ENCODE results near the gene ARHGEF16.
A peak's percentile ranks its signal among the peaks of the same experiment; 100 is the strongest.

The ARHGEF16 gene

DNA sequence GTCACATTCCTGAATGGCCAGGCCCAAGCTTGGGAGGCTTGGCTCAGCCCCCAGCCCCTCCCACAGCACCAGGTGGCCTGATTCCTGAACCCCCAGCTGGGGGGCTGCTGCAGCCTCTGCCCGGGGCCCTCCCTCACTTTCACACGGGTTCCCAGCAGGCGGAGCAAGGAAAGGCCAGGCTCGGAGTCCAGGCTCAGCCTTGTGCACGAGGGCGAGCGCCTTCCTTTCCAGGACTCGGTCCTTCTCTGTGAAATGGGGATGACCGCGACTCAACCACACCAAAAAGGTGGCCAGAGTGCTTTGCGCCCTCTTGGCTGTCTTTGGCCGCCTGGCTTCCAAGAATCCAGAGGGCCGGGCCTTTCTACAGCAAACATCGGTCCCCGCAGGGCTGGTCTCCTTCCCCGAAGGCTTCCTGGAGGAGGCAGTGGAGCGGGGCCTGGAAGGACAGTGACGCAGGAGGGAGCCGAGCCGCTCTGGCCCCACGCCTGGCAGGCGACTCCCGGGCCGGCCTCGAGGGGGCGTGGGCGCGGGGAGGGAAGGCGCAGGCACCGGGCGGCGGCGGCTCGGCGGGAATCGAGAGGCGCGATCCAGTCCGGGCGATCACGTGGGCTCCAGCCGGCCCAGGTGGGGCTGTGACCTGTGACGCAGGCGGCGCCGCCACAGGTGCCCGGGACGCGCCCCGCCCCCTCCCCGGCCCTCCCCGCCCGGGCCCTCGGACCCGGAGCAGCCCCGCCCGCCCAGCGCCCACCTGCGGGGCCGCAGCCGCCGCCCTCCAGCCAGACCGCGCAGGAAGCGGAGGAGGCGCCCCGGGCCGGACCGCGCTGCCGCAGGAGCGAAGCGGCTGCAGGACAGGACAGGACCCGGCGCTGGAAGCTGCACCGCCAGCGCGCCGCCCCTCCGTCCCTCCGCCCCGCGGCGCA is at the start of gene ARHGEF16:
TSS of gene ARHGEF16 (plus strand) at position 775 of the 920 bp plus-strand sequence. CDS start 8,420 bp downstream, outside the sequence.
- DNase-seq (peak; percentile 43), ATAC-seq (no peak)

DNA sequence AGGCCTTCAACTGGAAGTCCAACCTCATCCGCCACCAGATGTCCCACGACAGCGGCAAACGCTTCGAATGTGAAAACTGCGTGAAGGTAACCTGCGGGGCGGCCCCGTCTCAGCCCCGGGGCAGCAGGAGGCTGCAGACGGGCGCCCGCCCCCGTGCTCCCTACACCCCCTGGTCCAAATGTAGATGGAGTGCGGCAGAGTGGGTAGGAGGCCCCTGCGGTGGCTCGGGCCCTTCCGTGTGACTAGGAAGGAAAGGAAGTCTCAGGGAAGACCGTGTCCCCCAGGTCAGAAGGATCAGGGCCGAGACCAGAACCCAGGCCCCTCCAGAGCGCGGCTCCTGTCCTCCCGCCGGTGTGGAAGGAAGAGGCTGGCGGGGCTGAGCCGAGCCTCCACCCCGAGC is 49.7 kb upstream of the ARHGEF16 start:
- ATAC-seq (no peak), DNase-seq (no peak)

DNA sequence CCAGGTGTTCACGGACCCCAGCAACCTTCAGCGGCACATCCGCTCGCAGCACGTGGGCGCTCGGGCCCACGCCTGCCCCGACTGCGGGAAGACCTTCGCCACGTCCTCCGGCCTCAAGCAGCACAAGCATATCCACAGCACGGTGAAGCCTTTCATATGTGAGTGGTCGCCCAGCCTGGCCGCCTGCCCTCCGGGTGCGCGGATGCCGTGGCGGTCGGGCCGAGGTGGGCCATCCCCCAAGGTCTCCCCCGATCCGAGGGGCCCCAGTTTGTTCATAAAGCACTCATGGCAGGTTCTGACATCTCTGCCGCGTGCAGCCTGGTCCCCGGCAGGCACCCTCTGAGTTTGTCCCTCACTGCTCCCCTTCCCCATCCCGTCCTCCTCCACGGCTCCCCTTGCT is 49.0 kb upstream of the ARHGEF16 start:
- DNase-seq (no peak), ATAC-seq (no peak)

DNA sequence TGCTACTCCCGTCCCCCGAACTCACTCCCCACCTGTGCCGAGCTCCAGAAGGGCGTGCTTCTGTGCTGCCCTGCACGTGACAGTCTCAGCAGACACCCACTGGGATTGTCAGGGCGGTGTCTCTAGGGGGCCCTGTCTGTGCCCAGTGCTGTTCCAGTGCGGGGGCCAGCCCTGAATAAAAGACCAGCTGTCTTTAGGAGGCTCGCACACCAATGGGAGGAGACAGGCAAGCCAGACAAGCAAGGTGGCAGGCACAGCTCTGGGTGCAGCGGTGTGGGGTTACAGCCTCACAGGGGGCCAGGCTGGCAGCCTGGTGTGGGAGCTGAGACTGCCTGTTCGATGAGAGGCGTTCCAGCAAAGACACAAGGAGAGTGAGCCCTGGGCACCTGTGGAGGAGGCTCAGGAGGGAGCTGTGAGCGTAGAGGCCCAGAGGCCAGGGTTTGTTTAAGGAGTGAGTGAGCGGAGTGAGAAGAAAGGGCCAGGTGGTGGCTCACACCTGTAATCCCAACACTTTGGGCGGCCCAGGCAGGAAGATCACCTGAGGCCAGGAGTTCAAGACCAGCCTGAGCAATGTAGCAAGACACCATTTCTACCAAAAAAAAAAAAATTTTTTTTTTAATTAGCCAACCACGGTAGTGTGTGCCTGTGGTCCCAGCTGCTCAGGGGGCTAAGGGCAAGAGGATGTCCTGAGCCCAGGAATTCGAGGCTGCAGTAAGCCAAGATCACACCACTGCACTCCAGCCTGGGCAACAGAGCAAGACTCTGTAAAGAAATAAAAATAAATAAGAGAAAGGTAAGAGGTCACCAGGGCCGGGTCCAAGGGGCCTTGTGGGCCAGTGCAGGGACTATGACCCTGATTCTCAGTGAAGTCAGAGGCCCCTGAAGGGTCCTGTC is 48.2 kb upstream of the ARHGEF16 start:
- ATAC-seq, result no peak
- DNase-seq, result no peak

DNA sequence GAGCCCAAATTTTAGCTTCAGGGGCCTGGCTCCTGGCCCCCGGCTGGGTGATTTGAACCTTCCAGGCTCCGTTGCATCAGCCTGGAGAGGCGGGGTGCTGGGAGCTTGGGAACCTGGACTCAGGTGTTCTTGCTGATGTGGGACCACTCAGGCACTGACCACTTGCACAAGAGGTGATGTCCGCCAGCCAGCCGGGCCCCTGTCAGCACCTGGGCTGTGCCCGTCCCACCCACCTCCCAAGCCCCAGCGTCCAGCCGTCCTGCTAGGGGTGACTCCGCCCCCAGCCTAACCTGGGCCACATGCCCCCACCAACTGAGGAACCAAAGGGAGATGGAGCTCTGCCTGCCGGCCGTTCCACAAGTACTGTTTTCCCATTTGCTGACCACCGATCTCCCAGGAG is 47.4 kb upstream of the ARHGEF16 start:
- no peak for ATAC-seq

DNA sequence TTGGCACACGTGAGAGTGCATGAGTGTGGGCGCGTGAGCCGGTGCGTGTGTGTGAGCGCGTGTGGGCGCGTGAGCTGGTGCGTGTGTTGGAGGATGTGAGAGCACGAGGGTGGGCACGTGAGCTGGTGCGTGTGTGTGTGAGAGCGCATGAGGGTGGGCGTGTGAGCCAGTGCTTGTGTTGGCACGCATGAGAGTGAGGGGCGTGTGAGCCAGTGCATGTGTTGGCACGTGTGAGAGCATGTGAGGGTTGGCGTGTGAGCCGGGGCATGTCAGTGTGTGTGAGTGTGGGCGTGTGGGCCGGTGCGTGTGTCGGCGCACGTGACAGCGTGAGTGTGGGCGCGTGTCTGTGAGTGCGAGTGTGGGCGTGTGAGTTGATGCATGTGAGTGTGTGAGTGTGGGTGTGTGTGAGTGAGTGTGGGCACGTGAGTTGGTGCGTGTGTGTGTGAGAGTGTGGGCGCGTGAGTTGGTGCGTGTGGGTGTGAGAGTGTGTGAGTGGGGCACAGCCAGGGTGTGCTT is 45.7 kb upstream of the ARHGEF16 start:
- DNase-seq, result no peak
- no peak for ATAC-seq

More for the DNA sequence above, 47.4 kb upstream of the ARHGEF16 start:
- DNase-seq, result no peak

DNA sequence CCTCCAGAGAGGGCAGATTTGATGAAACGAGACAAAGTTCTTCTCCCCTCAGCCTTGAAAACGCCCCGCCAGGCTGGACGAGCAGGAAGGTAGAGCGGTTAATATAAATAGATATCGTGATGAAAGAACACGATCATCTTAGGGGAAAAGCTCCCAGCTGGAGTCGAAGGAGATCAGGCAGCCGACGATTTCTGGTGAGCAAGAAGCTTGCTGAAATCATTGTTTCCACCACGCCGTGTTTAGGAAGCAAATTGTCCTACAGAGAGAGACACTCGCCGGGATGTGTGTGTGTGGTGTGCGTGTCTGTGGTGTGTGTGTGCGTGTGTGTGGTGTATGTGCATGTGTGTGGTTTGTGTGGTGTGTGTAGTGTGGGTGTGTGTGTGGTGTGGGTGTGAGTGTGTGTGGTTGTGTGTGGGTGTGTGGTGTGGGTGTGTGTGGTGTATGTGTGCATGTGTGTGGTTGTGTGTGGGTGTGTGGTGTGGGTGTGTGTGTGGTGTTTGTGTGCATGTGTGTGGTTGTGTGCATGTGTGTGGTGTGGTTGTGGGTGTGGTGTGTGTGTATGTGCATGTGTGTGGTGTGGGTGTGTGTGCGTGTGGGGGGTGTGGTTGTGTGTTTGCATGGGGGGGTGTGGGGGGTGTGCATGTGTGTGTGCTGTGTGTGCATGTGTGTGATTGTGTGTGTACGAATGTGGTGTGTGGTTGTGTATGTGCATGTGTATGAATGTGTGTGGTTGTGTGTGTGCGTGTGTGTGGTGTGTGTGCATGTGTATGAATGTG is 44.9 kb upstream of the ARHGEF16 start:
- ATAC-seq (no peak), DNase-seq (no peak)

DNA sequence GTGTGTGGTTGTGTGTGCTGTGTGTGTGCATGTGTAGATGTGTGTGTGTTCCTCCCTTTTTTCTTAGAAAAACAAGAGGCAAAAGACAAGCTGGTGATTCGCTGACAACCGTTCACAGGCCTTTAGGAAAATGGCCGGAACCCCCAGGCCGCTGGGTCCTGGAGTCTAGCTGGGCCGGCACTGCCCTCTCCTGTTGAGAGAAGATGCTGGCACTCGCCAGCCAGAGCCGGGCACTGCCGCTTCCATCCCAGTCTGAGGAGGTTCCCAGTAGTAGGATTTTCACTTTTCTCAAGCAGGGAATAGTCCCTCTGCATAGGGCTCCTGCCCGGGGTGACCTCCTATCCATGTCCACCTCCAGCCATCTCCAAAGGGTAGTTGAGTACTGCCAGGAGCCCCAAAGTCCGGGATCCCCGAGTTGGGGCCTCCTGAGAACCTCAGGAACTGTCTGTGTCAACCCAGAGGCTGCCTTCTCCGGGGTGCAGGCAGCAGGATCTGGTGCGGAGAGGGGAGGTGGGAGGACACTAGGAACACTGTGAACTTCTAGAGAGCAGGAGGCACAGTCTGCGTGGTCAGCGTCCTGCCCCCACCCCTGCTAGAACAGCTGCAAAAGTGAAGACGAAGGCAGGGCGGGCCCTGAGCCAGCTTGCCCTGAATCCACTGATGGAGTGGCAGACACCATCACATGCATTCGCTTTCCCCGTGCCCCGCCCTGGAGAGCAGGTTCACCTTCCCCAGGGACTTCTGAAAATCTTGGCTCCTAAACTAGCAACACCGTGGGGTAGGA is 44.1 kb upstream of the ARHGEF16 start:
- ATAC-seq (no peak), DNase-seq (no peak)

DNA sequence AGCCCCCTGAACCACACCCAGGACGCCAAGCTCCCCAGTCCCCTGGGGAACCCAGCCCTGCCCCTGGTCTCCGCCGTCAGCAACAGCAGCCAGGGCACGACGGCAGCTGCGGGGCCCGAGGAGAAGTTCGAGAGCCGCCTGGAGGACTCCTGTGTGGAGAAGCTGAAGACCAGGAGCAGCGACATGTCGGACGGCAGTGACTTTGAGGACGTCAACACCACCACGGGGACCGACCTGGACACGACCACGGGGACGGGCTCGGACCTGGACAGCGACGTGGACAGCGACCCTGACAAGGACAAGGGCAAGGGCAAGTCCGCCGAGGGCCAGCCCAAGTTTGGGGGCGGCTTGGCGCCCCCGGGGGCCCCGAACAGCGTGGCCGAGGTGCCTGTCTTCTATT is 42.7 kb upstream of the ARHGEF16 start:
- ATAC-seq, result no peak

DNA sequence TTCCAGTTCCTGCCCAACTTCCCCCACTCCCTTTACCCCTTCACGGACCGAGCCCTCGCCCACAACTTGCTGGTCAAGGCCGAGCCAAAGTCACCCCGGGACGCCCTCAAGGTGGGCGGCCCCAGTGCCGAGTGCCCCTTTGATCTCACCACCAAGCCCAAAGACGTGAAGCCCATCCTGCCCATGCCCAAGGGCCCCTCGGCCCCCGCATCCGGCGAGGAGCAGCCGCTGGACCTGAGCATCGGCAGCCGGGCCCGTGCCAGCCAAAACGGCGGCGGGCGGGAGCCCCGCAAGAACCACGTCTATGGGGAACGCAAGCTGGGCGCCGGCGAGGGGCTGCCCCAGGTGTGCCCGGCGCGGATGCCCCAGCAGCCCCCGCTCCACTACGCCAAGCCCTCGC is 42.1 kb upstream of the ARHGEF16 start:
- no peak for ATAC-seq
- DNase-seq, result no peak

More for the DNA sequence above, 42.7 kb upstream of the ARHGEF16 start:
- no peak for DNase-seq

DNA sequence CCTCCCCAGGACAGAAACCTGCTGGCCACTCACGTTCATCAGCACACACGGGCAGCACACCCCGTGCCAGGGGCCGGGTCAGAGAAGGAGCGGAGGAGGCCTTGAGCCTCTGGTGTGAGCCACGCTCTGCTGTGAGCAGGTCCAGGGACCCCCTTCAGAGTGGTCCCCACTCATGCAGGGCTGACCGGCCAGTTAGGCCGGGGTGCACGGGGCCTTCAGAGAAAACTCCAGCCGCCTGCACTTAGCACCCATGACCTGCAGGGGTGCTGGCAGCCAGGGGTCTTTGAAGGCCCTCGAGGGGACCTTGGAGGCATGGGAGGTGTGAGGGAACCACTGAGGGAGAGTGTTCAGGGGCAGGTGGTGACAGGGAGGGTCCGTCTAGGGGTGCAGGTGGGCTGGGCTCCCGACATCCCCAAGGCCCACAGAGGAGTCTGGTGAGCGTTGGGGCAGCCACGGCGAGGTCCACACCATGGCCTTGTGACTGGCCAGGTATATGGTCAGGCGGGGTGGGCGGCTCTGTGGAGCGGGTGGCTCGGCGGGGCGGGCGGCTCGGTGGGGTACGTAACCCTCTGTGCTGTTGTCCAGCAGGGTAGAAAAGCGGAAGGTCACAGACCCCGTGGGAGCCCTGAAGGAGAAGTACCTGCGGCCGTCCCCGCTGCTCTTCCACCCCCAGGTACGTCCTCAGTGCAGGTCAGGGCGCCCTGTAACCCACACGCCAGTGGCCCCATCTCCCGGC is 40.3 kb upstream of the ARHGEF16 start:
- no peak for DNase-seq
- no peak for ATAC-seq

DNA sequence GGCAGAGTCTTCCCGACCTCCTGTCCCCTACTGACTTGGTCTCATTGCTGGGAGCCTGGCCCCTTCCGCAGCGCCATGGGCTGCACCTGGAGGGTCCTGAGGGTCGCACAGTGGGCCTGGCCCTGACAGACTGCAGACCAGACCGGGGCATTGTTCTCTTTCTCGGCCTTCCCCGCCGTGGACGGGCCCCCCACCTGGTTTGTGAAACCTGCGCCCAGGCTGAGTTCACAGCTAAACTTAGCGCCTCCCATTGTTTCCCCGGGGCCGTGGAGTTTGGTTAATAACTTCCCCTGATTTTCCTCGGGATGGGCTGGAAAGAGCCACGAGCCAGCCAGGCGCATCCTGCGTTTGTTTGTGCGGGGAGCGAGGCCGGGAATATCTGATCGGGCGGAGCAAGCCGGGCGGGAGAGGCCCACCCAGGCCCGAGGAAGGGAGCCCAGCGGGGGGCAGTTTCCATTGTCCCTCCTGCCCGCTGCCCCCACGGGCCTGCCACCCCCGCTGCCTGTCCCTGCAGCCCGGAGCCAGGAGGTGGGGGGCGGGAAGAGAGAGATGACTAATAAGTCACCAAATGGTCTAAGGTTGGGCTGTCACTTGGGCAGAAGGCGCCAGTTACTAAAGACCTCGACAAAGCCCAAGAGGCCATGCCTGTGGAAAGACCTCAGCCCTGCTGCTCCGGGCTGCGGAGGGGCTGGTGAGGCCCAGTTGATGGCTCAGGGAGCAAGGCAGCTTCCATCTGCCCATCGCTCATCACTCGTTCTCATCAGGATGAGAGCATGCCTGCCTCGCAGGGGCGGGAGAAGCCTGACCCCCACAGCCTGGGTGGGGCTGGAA is 39.0 kb upstream of the ARHGEF16 start:
- DNase-seq (no peak), ATAC-seq (no peak)

DNA sequence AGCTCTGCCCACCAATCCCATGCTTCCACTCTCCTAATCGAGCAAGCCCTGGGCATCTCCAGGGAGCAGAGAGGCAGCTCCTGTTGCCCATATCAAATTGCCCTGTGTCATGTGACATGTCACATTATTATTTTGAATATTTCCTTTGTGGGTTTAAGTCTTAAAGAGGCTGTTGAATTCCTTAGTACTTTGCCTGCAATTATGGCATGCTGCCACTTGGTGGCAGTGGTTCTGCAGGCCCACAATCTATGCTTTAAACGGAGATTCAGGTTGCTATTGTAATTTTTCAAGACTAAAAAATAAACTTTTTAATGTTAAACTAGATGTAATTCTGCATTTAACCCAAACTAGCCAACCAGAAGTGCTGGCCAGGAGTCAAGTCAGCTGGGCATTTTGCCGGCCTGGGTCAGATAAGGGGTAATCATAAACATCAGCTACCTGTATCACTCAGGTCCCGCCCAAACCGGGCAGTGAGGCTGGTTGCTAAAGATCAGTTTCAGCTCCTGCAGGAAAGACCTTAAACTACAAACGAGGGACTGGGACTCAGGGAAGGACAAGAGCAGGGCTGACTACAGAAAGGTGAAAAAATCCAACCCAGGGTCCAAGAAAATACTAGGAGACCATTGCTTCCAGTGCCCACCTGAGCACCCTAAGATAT is 37.3 kb upstream of the ARHGEF16 start:
- no peak for ATAC-seq
- no peak for DNase-seq

DNA sequence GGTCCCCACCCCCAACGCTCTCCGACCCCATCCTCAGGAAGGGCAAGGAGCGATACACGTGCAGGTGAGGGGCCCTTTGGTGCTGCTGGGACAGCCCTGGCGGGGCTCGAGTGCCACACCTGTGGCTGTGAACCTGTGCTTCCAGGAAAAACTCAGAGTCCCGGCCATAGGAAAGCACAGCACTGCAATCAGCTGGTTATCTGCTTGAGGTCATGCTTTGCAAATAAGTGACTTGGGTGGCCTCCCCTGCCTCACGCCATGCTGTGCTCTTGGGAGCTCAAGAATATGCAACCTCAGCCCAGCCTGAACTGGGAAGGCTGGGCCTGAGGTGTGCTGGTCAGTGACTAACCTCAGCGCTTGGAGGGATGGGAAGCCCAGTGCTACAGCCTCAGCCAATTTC is 36.5 kb upstream of the ARHGEF16 start:
- no peak for DNase-seq

DNA sequence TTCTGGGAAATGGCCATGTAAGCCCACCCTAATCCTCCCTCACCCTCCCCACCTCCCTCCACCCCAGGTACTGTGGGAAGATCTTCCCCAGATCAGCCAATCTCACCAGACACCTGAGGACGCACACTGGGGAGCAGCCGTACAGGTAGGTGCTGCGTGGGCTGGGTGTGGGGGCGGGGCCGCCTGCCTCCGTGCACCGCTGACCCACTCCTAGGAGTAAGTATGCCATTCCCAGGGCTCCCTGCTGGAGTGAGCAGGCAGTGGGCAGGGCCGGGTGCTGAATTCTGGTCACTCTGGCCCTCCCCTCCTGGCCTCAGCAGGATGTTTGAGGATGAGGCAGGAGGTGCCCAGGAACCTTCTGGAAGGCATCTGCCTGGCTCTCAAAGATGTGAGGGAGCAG is 35.9 kb upstream of the ARHGEF16 start:
- DNase-seq (no peak), ATAC-seq (no peak)

More for the DNA sequence above, 36.5 kb upstream of the ARHGEF16 start:
- ATAC-seq, result no peak

DNA sequence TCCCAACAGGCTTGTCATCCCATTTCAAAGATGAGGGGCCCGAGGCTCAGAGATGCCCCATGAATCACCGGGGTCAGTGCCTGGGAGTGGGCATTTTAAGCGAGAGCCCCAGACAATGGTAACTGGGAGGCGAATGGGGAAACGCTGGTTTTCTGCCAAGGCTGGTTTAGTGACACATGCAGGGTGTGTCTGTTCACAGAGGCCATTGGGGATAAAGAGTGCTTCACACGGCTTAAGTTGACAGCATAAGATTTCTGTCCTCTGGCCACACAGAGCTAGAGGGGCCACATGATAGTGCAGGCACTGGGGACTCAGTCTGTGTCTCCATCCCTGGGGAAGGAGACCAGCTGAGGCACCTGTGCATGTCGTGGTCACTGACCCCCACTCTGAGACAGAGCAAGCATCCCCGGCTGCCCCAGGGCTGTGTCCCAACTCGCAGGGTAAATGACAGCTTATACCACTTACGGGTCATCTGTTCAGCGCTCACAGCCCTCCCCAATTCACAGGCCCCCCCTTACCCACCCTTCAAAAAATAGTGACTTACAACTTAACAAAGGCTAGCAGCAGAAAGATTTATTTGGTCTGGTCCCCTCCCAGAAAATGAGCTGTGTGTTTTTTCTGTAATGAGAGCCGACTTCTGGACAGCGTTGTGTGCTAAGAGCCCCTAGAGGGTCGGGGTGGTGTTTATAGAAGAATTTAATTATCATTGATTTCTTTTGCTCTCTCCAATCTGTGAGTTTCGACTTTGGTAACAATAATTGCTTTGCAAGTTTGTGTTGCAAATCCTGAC is 34.9 kb upstream of the ARHGEF16 start:
- ATAC-seq (no peak), DNase-seq (no peak)

DNA sequence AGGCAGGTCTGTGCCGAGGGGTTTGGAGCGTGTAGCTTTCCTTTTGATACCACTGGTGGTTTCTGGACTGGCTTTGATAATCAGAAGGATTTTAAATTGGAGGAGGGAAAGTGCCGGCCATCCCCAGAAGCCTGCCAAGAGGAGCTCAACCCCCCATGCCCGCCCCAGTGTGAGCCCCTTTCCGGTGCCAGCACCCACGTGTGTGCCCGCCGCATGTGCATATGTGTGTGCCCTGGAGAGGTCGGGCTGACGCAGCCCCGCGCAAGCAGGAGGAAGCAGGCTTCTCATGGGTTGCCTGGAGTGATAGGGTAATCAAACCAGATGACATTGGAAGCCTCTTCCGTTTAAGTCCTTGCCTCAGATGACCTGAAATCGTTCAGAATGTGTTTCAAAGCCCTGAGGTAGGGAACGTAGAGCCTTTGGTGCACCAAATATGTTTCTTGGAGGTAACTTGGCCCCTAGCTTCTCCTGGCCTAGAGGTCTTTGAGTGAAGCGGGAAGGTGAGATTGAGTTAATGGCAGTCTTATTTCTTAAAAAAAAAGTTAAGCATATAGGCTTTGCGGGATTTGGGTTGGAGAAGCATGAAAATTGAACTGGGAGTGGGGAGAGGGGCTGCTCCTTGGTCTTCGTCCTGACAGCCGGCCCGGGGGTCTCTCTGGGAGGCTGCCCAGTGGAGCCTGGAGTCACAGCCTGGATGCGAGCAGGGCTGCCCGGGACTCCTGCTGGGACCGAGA is 34.1 kb upstream of the ARHGEF16 start:
- DNase-seq (no peak), ATAC-seq (no peak)
